NCI-H1694 treated with DMSO at 0.1 percent for 48 hours (cell line): ENCODE measurements around the gene KSR2.
A peak's percentile ranks its signal among the peaks of the same experiment; 100 is the strongest.
"Not testable (repeated sequence)": the region's sequence is repeated elsewhere in the genome, so short reads cannot be mapped to it uniquely, and the experiment has no call there.

Experiments
- DNase-seq: peaks from one replicate; lab custom pipeline; 2025; lab: John Stamatoyannopoulos, UW

KSR2 gene

GRCh38 chr12:117968826-117969659 is at the start of gene KSR2:
KSR2 (minus strand) TSS chr12:117968990; CDS start chr12:117968255, 735 bp downstream.
- DNase-seq, result peak; percentile 52

DNA sequence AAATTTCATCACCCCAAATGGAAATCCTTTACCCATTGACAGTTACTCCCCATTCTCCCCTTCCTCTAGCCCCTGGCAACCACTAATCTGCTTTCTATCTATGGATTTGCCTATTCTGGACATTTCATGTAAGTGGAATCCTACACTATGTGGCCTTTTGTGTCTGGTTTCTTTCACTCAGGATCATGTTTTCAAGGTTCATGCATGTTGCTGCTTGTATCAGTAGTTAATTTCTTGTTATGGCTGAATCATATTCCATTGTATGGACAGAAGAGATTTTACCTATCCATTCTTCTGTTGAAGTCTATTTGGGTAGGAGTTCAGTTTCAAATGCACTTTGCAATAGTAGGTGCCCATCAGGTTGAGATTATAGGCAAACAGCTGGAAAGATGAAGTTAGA is 49.1 kb upstream of the KSR2 start:
- no peak for DNase-seq

DNA sequence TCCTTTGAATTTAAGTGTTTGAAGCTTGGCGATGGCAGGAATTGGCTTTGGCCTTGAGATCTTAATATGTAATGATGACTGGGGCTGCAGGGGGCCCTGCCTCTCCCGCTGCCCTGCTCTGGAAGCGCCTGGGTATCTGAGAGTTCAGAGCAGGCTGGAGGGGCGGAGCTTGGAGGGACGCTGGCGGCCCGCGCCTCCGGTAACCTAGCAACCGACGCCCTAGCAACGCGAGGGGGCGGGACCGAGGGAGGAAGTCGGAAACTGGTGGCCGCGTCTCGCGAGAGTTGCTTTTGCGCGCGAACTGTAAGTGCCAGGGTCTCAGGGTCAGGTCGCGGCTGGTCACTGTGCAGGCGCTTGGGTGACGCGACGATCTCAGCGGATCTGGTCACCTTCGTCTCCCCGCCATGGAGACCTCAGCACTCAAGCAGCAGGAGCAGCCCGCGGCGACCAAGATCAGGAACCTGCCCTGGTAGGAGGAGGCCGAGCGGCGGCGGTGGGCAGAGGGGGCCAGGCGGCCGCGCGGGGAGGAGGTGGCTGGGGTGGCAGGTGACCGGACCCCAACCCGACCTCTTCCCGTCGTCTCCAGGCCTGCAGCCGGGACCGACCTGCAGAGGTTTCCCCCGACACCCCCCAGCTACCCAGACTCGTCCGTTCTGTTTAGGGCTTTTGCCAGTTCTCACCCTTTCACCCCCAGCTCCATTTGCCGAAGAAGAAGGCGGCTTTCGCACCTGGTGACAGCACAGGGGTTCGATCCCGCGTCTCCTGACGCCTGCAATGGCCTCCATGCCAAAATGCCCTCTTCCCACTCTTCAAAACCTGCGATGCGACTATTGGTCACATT is 47.9 kb upstream of the KSR2 start, which contains the start of gene RFC5:
Gene RFC5 (plus strand): TSS at position 280 of the 841 bp plus-strand sequence. CDS start 125 bp downstream, at position 405.
- DNase-seq, result peak; percentile 90

- DNase-seq, result no peak
Measured at GRCh38 chr12:118015944-118016343, 47.2 kb upstream of the KSR2 start.

- no peak for DNase-seq
Measured at GRCh38 chr12:118015306-118015705, 46.5 kb upstream of the KSR2 start.

- DNase-seq, result no peak
Measured at GRCh38 chr12:118013283-118013682, 44.5 kb upstream of the KSR2 start.

- DNase-seq, result no peak
Measured at GRCh38 chr12:118011961-118012360, 43.2 kb upstream of the KSR2 start.

GRCh38 chr12:118011377-118011776 is 42.6 kb upstream of the KSR2 start:
- DNase-seq, result no peak

- DNase-seq, result no peak
Measured at GRCh38 chr12:118010903-118011302, 42.1 kb upstream of the KSR2 start.

DNA sequence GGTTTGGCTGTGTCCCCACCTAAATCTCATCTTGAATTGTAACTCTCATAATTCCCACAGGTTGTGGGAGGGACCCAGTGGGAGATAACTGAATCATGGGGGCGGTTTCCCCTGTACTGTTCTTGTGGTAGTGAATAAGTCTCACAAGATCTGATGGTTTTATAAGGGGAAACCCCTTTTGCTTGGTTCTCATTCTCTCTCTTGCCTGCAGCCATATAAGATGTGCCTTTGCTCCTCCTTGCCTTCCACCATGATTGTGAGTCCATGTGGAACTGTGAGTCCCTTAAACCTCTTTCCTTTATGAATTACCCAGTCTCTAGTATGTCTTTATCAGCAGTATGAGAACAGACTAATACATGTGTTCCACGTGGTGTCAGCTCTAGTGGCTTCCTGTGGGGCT is 31.0 kb upstream of the KSR2 start:
- not testable (repeated sequence) for DNase-seq

GRCh38 chr12:117998719-117999118 is 29.9 kb upstream of the KSR2 start:
- no peak for DNase-seq

- DNase-seq, result no peak
Measured at GRCh38 chr12:117994551-117995438, 26.0 kb upstream of the KSR2 start.

GRCh38 chr12:117986705-117987469 is 18.1 kb upstream of the KSR2 start:
- DNase-seq, result no peak

DNA sequence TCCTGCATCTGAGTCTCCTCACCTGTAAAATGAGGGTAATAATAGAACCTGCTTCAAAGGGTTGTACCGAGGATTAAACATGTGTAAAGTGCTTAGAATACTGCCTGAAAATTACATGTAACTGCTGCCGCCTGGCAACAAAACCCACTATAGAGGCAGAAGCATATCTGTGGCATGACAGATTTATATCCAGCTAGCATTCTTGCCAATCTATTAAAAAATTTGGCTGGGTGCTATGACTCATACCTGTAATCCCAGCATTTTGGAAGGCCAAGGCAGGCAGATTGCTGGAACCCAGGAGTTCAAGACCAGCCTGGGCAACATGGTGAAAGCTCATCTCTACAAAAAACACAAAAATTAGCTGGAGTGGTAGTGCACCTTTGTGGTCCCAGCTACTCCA is 16.4 kb upstream of the KSR2 start:
- no peak for DNase-seq

DNA sequence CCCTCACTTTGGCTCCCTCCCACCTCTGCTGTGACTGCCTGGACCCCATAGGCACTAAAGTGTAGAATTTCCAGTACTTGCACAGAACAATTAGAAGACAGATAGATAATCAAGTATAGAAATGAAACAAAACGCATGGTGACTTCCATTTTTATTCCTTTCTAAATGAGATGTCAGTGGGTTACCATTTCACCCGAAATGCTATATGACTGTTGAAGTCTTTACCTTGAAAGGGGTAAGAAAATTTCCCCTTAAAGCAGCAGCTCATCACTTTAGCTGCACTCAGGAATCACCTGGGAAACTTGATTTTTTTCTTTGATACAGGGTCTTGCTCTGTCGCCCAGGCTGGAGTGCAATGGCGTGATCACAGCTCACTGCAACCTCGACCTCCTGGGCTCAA is 12.5 kb upstream of the KSR2 start:
- DNase-seq, result no peak

- no peak for DNase-seq
Measured at GRCh38 chr12:117980616-117981015, 11.8 kb upstream of the KSR2 start.

DNA sequence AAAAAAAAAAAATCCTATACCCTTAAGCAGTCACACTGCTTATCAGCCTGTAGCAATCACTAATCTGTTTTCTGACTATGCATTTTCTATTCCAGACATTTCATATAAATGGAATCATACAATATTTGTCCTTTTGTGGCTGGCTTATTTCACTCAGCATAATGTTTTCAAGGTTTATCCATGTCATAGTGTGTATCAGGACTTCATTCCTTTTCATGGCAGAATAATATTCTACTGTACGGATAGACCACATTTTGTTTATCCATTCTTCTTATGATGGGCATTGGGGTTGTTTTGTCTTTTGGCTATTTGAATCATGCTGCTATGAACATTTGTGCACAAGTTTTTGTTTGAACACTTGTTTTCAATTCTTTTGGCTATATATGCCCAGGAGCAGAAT is 8.6 kb upstream of the KSR2 start:
- DNase-seq, result no peak

DNA sequence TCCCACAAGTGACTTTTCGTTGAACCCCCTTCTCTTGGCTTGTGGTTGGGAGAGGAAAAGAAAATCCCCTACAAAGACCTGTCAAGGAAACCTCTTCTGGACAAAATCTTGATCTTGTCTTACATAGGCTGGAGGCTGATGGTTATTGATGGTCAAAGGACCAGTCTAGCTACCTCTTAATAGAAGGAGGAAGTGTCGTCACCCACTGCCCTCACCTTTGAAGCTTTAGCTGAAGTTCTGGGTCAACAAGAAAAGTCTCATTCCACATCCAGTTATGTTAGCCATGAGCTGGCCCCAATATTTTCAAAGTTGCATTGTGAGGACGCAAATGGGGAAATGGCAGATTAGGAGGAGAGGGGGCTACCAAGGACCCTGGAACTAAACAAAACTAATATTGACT is 6.2 kb upstream of the KSR2 start:
- no peak for DNase-seq

DNA sequence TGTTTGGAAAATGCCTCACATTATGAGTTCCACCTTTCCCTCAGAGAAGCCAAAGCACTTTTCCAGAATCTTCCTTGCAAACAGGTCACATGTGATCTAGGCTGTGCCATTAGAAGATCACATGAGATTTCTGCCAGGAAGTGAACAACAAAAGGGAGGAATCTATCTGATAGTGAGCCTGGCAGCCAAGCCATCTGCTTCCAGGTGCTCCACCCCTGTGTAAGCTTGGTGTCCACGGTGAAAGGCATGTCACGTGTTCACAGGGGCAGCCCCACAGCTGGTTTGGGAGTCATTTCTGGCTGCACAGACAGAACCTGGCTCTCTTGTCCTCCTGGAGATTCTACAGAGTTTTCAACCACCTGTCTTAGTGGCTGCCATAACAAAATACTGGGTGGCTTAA is 3.5 kb upstream of the KSR2 start:
- DNase-seq, result no peak

- no peak for DNase-seq
Measured at GRCh38 chr12:117970334-117970733, 1.5 kb upstream of the KSR2 start.

- DNase-seq, result no peak
Measured at GRCh38 chr12:117968151-117968789, 520 bp downstream of the KSR2 start.
